Liver (tissue), 9 donors: ENCODE measurements around the gene SLC6A11. TPM values are rescaled to one million over a fixed set of nuclear protein-coding genes. Genes with fewer than 3 reads are reported as not detected.
A peak's percentile ranks its signal among the peaks of the same experiment; 100 is the strongest.

Experiments used
- DNase-seq: peaks from one replicate; pipeline ENCODE4 v3.0.0-alpha.2; 2017; ENCODE audit warnings: low spot score
- H3K27ac ChIP-seq, 2 donors: one replicate each; pipeline ENCODE4 v1.7.0; 2013; ENCODE audit warnings: inconsistent platforms in 2 of 2, low read length in 2 of 2, control low read depth in 1 of 2, low read depth in 1 of 2, mild to moderate bottlenecking in 1 of 2
- H3K27me3 ChIP-seq, 4 donors: one replicate each; pipeline versions ENCODE4 v1.6.1 to v1.7.0; 2013; ENCODE audit warnings: low read length in 3 of 4, inconsistent platforms in 1 of 4, mild to moderate bottlenecking in 1 of 4, moderate library complexity in 1 of 4; ENCODE audit not compliant: control insufficient read depth in 4 of 4, insufficient read depth in 4 of 4
- H3K36me3 ChIP-seq, 4 donors: one replicate each; pipeline versions ENCODE4 v1.6.1 to v1.7.0; 2013; ENCODE audit warnings: low read length in 3 of 4, mild to moderate bottlenecking in 3 of 4, low read depth in 1 of 4, moderate library complexity in 1 of 4; ENCODE audit not compliant: control insufficient read depth in 4 of 4, insufficient read depth in 3 of 4
- H3K4me1 ChIP-seq, 4 donors: one replicate each; pipeline versions ENCODE4 v1.6.1 to v1.7.0; 2013; ENCODE audit warnings: low read length in 3 of 4, mild to moderate bottlenecking in 3 of 4, moderate library complexity in 1 of 4; ENCODE audit not compliant: control insufficient read depth in 4 of 4, insufficient read depth in 4 of 4
- H3K4me3 ChIP-seq, 3 donors: one replicate each; pipeline versions ENCODE4 v1.6.1 to v1.7.0; 2013; ENCODE audit warnings: low read length in 3 of 3, control low read depth in 1 of 3, low read depth in 1 of 3, mild to moderate bottlenecking in 1 of 3
- H3K9ac ChIP-seq, 2 donors: one replicate each; pipeline ENCODE4 v1.7.0; 2013; ENCODE audit warnings: low read length in 2 of 2, mild to moderate bottlenecking in 2 of 2, moderate library complexity in 2 of 2, control low read depth in 1 of 2, low read depth in 1 of 2
- H3K9me3 ChIP-seq, 4 donors: one replicate each; pipeline versions ENCODE4 v1.6.1 to v1.7.0; 2013; ENCODE audit warnings: low read length in 3 of 4; ENCODE audit not compliant: control insufficient read depth in 4 of 4
- ATF3 ChIP-seq: IDR thresholded peaks from 2 replicates; pipeline ENCODE4 v1.6.1; 2016; ENCODE audit warnings: antibody characterized with exemption
- CTCF ChIP-seq: fragments of 150-350 bp; IDR thresholded peaks from 2 replicates; pipeline ENCODE4 v1.5.1; 2017; ENCODE audit warnings: improper control_type of control experiment, low read depth, low read length; ENCODE audit not compliant: missing input control
- EGR1 ChIP-seq, 2 donors: IDR thresholded peaks; 2 replicates each; pipeline ENCODE4 v1.6.1; 2016 to 2018; ENCODE audit warnings: antibody characterized with exemption in 2 of 2, low read depth in 2 of 2
- FOXA1 ChIP-seq: IDR thresholded peaks from 2 replicates; pipeline ENCODE4 v1.6.1; 2016; ENCODE audit warnings: antibody characterized with exemption
- FOXA2 ChIP-seq: IDR thresholded peaks from 2 replicates; pipeline ENCODE4 v1.6.1; 2016; ENCODE audit warnings: antibody characterized with exemption
- GABPA ChIP-seq, 2 donors: IDR thresholded peaks in 1 of 2; conservative IDR thresholded peaks in 1 of 2; 2 replicates each; pipeline ENCODE4 v1.6.1; 2016; ENCODE audit warnings: antibody characterized with exemption in 2 of 2, mild to moderate bottlenecking in 1 of 2, moderate library complexity in 1 of 2
- HNF4A ChIP-seq, 2 donors: conservative IDR thresholded peaks; 2 replicates each; pipeline ENCODE4 v1.6.1; 2016; ENCODE audit warnings: antibody characterized with exemption in 2 of 2, mild to moderate bottlenecking in 2 of 2
- HNF4G ChIP-seq: IDR thresholded peaks from 2 replicates; pipeline ENCODE4 v1.6.1; 2016; ENCODE audit warnings: antibody characterized with exemption
- JUND ChIP-seq, 2 donors: IDR thresholded peaks; 2 replicates each; pipeline ENCODE4 v1.6.1; 2016; ENCODE audit warnings: antibody characterized with exemption in 2 of 2
- MAX ChIP-seq: IDR thresholded peaks from 2 replicates; pipeline ENCODE4 v1.6.1; 2016; ENCODE audit warnings: antibody characterized with exemption
- NR2F2 ChIP-seq: IDR thresholded peaks from 2 replicates; pipeline ENCODE4 v1.6.1; 2016; ENCODE audit warnings: antibody characterized with exemption
- RAD21 ChIP-seq, 2 donors: IDR thresholded peaks; 2 replicates each; pipeline ENCODE4 v1.6.1; 2016; ENCODE audit warnings: antibody characterized with exemption in 2 of 2, mild to moderate bottlenecking in 2 of 2
- REST ChIP-seq: IDR thresholded peaks from 2 replicates; pipeline ENCODE4 v1.6.1; 2016; ENCODE audit warnings: antibody characterized with exemption, mild to moderate bottlenecking
- RXRA ChIP-seq, 2 donors: IDR thresholded peaks; 2 replicates each; pipeline ENCODE4 v1.6.1; 2017 to 2018; ENCODE audit warnings: antibody characterized with exemption in 2 of 2, mild to moderate bottlenecking in 1 of 2
- SP1 ChIP-seq: IDR thresholded peaks from 2 replicates; pipeline ENCODE4 v1.6.1; 2018; ENCODE audit warnings: antibody characterized with exemption, mild to moderate bottlenecking
- TAF1 ChIP-seq: conservative IDR thresholded peaks from 2 replicates; pipeline ENCODE4 v1.6.1; 2016; ENCODE audit warnings: antibody characterized with exemption, mild to moderate bottlenecking
- YY1 ChIP-seq: IDR thresholded peaks from 2 replicates; pipeline ENCODE4 v1.6.1; 2016; ENCODE audit warnings: antibody characterized with exemption, mild to moderate bottlenecking
- WGBS: extraction: QIAGEN DNeasy Blood & Tissue Kit; methylation state at CpG from one replicate; pipeline ENCODE4 v1.1.7; 2013; 5-methylcytosine and 5-hydroxymethylcytosine counted together
- polyA plus RNA-seq, 2 donors: library from polyadenylated mRNA; stranded (reverse) in 1 of 2; unstranded in 1 of 2; fragments of 200-250 nt in 1 of 2; fragments of >200 nt in 1 of 2; fragmentation: Nextera tagmentation in 1 of 2; extraction: Ambion mirVana in 1 of 2; gene quantifications; one replicate each; pipeline versions ENCODE4 v1.2.1 to v1.2.3, GENCODE V29; 2013 to 2015
- total RNA-seq, 2 donors: library from RNA; depleted of rRNA; stranded (reverse); fragments of >200 nt; gene quantifications; one replicate each; pipeline ENCODE4 v1.2.3, GENCODE V29; 2014
- donor health status: healthy.
- donor health status: healthy.
- donor health status: healthy.
- donor health status: healthy.
- donor health status: healthy.

SLC6A11 gene
- total and polyA plus RNA-seq, 4 donors, result under 0.01 to 7.1 (median 0.01) TPM; not detected in 1

GRCh38 chr3:10948326-10948725 lies 132.3 kb downstream of the SLC6A11 start:
- H3K9ac ChIP-seq, result no peak overlapping the region
- 87% methylated on average over 6 of the region's 6 CpGs for WGBS
- no peaks in the 10 kb centered on the region for H3K27me3 ChIP-seq
- H3K9me3 ChIP-seq, result no peaks in the 10 kb centered on the region
- no peak overlapping the region for H3K27ac ChIP-seq
- no peaks in the 10 kb centered on the region for H3K36me3 ChIP-seq
- no peak for DNase-seq
- TF ChIP-seq FOXA1, result no peak
- TF ChIP-seq RXRA (IDR thresholded peaks at IDR 0.05), result no peak
- TF ChIP-seq CTCF, result no peak
- no peaks in the 10 kb centered on the region for H3K4me1 ChIP-seq
- no peak overlapping the region for H3K4me3 ChIP-seq

GRCh38 chr3:10949197-10949596 lies 133.2 kb downstream of the SLC6A11 start:
- no peak for TF ChIP-seq YY1
- TF ChIP-seq EGR1 (IDR thresholded peaks at IDR 0.05; ENCODE audit: low read depth in 2 of 2), result no peak
- 82% methylated on average over 19 of the region's 19 CpGs for WGBS
- DNase-seq, result no peak
- H3K9ac ChIP-seq, result no peak overlapping the region
- no peak overlapping the region for H3K27ac ChIP-seq
- no peaks in the 10 kb centered on the region for H3K27me3 ChIP-seq
- no peaks in the 10 kb centered on the region for H3K4me1 ChIP-seq
- H3K36me3 ChIP-seq, result no peaks in the 10 kb centered on the region
- H3K9me3 ChIP-seq, result no peaks in the 10 kb centered on the region
- no peak overlapping the region for H3K4me3 ChIP-seq

- Histone ChIP-seq H3K9ac (no peak overlapping the region), H3K9me3 (no peaks in the 10 kb centered on the region), H3K36me3 (no peaks in the 10 kb centered on the region), H3K27me3 (no peaks in the 10 kb centered on the region), H3K27ac (no peak overlapping the region), H3K4me1 (no peaks in the 10 kb centered on the region), H3K4me3 (no peak overlapping the region)
- DNase-seq, result no peak
- TF ChIP-seq MAX (no peak), ATF3 (no peak), REST (no peak), TAF1 (no peak), NR2F2 (no peak), RXRA (IDR thresholded peaks at IDR 0.05) (no peak), FOXA1 (no peak), RAD21 (IDR thresholded peaks at IDR 0.05) (peak; percentile 71 to 83), CTCF (peak; percentile 55), FOXA2 (no peak), EGR1 (IDR thresholded peaks at IDR 0.05; ENCODE audit: low read depth in 2 of 2) (no peak), YY1 (no peak), SP1 (no peak), HNF4A (conservative IDR thresholded peaks at IDR 0.05) (no peak), GABPA (IDR thresholded peaks at IDR 0.05 in 1 of 2, conservative IDR thresholded peaks at IDR 0.05 in 1 of 2) (no peak), HNF4G (no peak), JUND (IDR thresholded peaks at IDR 0.05) (no peak)
- WGBS, result 55% methylated on average over 12 of the region's 12 CpGs
These were observed 134.7 kb downstream of the SLC6A11 start for GRCh38 chr3:10950476-10951294.
